CD14-positive monocyte (primary cell): ENCODE results near the gene BCAS1. TPM values are rescaled to one million over a fixed set of nuclear protein-coding genes. Genes with fewer than 3 reads are reported as not detected.

Experiments used
- DNase-seq, 3 donors: peaks; one replicate each; pipeline ENCODE4 v3.0.0-alpha.2; 2011 to 2022
- H2AFZ ChIP-seq: 2 replicates; pipeline ENCODE4 v1.6.0; 2012; ENCODE audit warnings: mild to moderate bottlenecking, low read depth, low read length, inconsistent platforms; ENCODE audit not compliant: insufficient read depth, poor library complexity, severe bottlenecking
- H3K27ac ChIP-seq, 2 donors: 1 replicate in 1 of 2; 2 replicates in 1 of 2; pipeline ENCODE4 v1.5.1; 2012 to 2013; ENCODE audit warnings: low read length in 2 of 2, control low read depth in 1 of 2, inconsistent platforms in 1 of 2, low read depth in 1 of 2, mild to moderate bottlenecking in 1 of 2
- H3K27me3 ChIP-seq, 2 donors: one replicate each; pipeline versions ENCODE4 v1.6.0 to v1.6.1; 2011 to 2013; ENCODE audit warnings: low read length in 2 of 2; ENCODE audit not compliant: control insufficient read depth in 2 of 2, insufficient read depth in 2 of 2
- H3K36me3 ChIP-seq, 2 donors: replicated peaks in 1 of 2; 1 replicate in 1 of 2; 2 replicates in 1 of 2; pipeline versions ENCODE4 v1.5.1 to v1.6.1; 2012 to 2013; ENCODE audit warnings: low read length in 2 of 2, control low read depth in 1 of 2, inconsistent platforms in 1 of 2, mild to moderate bottlenecking in 1 of 2; ENCODE audit not compliant: insufficient read depth in 2 of 2, control insufficient read depth in 1 of 2
- H3K4me1 ChIP-seq, 2 donors: 1 replicate in 1 of 2; 2 replicates in 1 of 2; pipeline versions ENCODE4 v1.5.1 to v1.6.1; 2012 to 2013; ENCODE audit warnings: low read length in 2 of 2, control low read depth in 1 of 2, inconsistent platforms in 1 of 2, mild to moderate bottlenecking in 1 of 2, moderate library complexity in 1 of 2; ENCODE audit not compliant: insufficient read depth in 2 of 2, control insufficient read depth in 1 of 2
- H3K4me2 ChIP-seq: replicated peaks from 2 replicates; pipeline ENCODE3; 2012; ENCODE audit warnings: low read length, moderate library complexity, mild to moderate bottlenecking; ENCODE audit not compliant: poor library complexity, severe bottlenecking; ENCODE audit errors: extremely low read depth
- H3K4me3 ChIP-seq, 3 experiments: fragments of 200-600 bp in 1 of 3; sonication (generic) in 1 of 3; replicated peaks in 1 of 3; 1 replicate in 2 of 3; 2 replicates in 1 of 3; pipeline ENCODE4 v1.5.1; 2011 to 2013; ENCODE audit warnings: low read length in 3 of 3, mild to moderate bottlenecking in 3 of 3, control low read depth in 2 of 3, low read depth in 2 of 3, inconsistent platforms in 1 of 3, moderate library complexity in 1 of 3
- H3K79me2 ChIP-seq: 2 replicates; pipeline ENCODE4 v1.6.0; 2012; ENCODE audit warnings: mild to moderate bottlenecking, control low read depth, inconsistent platforms, low read length, moderate library complexity; ENCODE audit not compliant: insufficient read depth
- H3K9ac ChIP-seq: 2 replicates; pipeline ENCODE4 v1.6.0; 2017; ENCODE audit warnings: low read length, mild to moderate bottlenecking; ENCODE audit not compliant: insufficient read depth, poor library complexity, severe bottlenecking
- H3K9me3 ChIP-seq, 2 donors: replicated peaks in 1 of 2; 1 replicate in 1 of 2; 2 replicates in 1 of 2; pipeline versions ENCODE4 v1.5.1 to v1.6.1; 2012 to 2013; ENCODE audit warnings: low read length in 2 of 2, control low read depth in 1 of 2; ENCODE audit not compliant: control insufficient read depth in 1 of 2, insufficient read depth in 1 of 2
- H4K20me1 ChIP-seq: 2 replicates; pipeline ENCODE4 v1.6.0; 2012; ENCODE audit warnings: mild to moderate bottlenecking, low read length, control low read depth, moderate library complexity; ENCODE audit not compliant: insufficient read depth
- H3K27ac Mint-ChIP-seq, 7 donors: one replicate each; pipeline ENCODE4 v1.8.0; 2020; ENCODE audit warnings: mild to moderate bottlenecking in 7 of 7, mixed read lengths in 7 of 7, moderate library complexity in 6 of 7, inconsistent platforms in 2 of 7
- H3K27me3 Mint-ChIP-seq, 3 donors: one replicate each; pipeline ENCODE4 v1.8.0; 2021 to 2022; ENCODE audit warnings: low read depth in 3 of 3, mild to moderate bottlenecking in 3 of 3, mixed read lengths in 3 of 3, moderate library complexity in 3 of 3, inconsistent platforms in 1 of 3
- H3K36me3 Mint-ChIP-seq, 2 donors: one replicate each; pipeline ENCODE4 v1.8.0; 2020; ENCODE audit warnings: mixed read lengths in 2 of 2, inconsistent platforms in 1 of 2, mild to moderate bottlenecking in 1 of 2
- H3K4me1 Mint-ChIP-seq: one replicate; pipeline ENCODE4 v1.8.0; 2020; ENCODE audit warnings: mild to moderate bottlenecking, mixed read lengths
- H3K4me3 Mint-ChIP-seq, 2 donors: one replicate each; pipeline ENCODE4 v1.8.0; 2020; ENCODE audit warnings: mild to moderate bottlenecking in 2 of 2, mixed read lengths in 2 of 2, moderate library complexity in 1 of 2
- H3K9me3 Mint-ChIP-seq, 7 donors: one replicate each; pipeline ENCODE4 v1.8.0; 2020 to 2022; ENCODE audit warnings: mixed read lengths in 7 of 7, mild to moderate bottlenecking in 6 of 7, moderate library complexity in 6 of 7, inconsistent platforms in 2 of 7
- CTCF ChIP-seq: fragments of 200-600 bp; IDR thresholded peaks from one replicate; pipeline ENCODE4 v1.8.0; 2022; ENCODE audit warnings: antibody characterized with exemption, mild to moderate bottlenecking
- whole genome bisulfite sequencing: methylation state at CpG from one replicate; pipeline ENCODE4 v1.1.5; 2013; ENCODE audit warnings: missing lambda C conversion rate; ENCODE audit not compliant: insufficient coverage; 5-methylcytosine and 5-hydroxymethylcytosine counted together
- intact Hi-C, 2 donors: fragments of 100-400 bp; cut with micrococcal nuclease; formaldehyde crosslinking; loops; one replicate each; pipeline versions ENCODE4 v1.15.0 to v1.15.1; 2023
- polyA plus RNA-seq, 3 donors: library from polyadenylated mRNA; depleted of rRNA in 1 of 3; unstranded in 2 of 3; stranded (reverse) in 1 of 3; fragments of 300-500 nt in 2 of 3; fragments of >200 nt in 1 of 3; fragmentation: Illumina TruSeq in 2 of 3; gene quantifications; 1 replicate in 2 of 3; 2 replicates in 1 of 3; pipeline ENCODE4 v1.2.3, GENCODE V29; 2012 to 2021

The BCAS1 gene
- polyA plus RNA-seq, 3 donors: 0.01 to 0.02 TPM; not detected in 1

GRCh38 chr20:53978497-53978896 is 91.9 kb downstream of the BCAS1 start:
- peaks cover 7 to 18% (median 15%) of the 10 kb centered on the region in 7 donors for H3K9me3 Mint-ChIP-seq
- H2AFZ ChIP-seq: no peak overlapping the region
- no peaks in the 10 kb centered on the region for H3K4me1 Mint-ChIP-seq
- no peaks in the 10 kb centered on the region for H3K27me3 ChIP-seq
- TF ChIP-seq CTCF: no peak
- H3K9me3 ChIP-seq: peaks cover 0 to 5% of the 10 kb centered on the region in 2 donors
- no peaks in the 10 kb centered on the region for H3K36me3 Mint-ChIP-seq
- H3K9ac ChIP-seq: no peak overlapping the region
- H3K27ac ChIP-seq: no peak overlapping the region
- no peaks in the 10 kb centered on the region for H3K27me3 Mint-ChIP-seq
- no peak overlapping the region for H3K4me3 ChIP-seq
- no peaks in the 10 kb centered on the region for H3K79me2 ChIP-seq
- H3K4me1 ChIP-seq: no peaks in the 10 kb centered on the region
- no peak for DNase-seq
- H4K20me1 ChIP-seq: no peaks in the 10 kb centered on the region
- H3K36me3 ChIP-seq: no peaks in the 10 kb centered on the region
- H3K4me2 ChIP-seq: no peak overlapping the region
- intact Hi-C loops: no loop called here
- no peak overlapping the region for H3K4me3 Mint-ChIP-seq
- no peak overlapping the region for H3K27ac Mint-ChIP-seq

GRCh38 chr20:53977391-53977790 is 93.0 kb downstream of the BCAS1 start:
- no peak overlapping the region for H3K9ac ChIP-seq
- no peaks in the 10 kb centered on the region for H3K36me3 ChIP-seq
- H3K27me3 Mint-ChIP-seq: peaks cover 0 to 2% (median 0%) of the 10 kb centered on the region in 3 donors
- H3K9me3 Mint-ChIP-seq: peaks cover 11 to 18% (median 17%) of the 10 kb centered on the region in 7 donors
- TF ChIP-seq CTCF: no peak
- no peak overlapping the region for H3K4me2 ChIP-seq
- no peak overlapping the region for H2AFZ ChIP-seq
- no peaks in the 10 kb centered on the region for H3K4me1 Mint-ChIP-seq
- H3K79me2 ChIP-seq: no peaks in the 10 kb centered on the region
- H3K27ac ChIP-seq: no peak overlapping the region
- no CpG with 5 or more reads among the region's 1 CpG for WGBS
- H3K4me3 Mint-ChIP-seq: no peak overlapping the region
- intact Hi-C loops: no loop called here
- H3K36me3 Mint-ChIP-seq: no peaks in the 10 kb centered on the region
- DNase-seq: no peak
- no peak overlapping the region for H3K27ac Mint-ChIP-seq
- H4K20me1 ChIP-seq: no peaks in the 10 kb centered on the region
- no peak overlapping the region for H3K4me3 ChIP-seq
- H3K9me3 ChIP-seq: peaks cover 0 to 5% of the 10 kb centered on the region in 2 donors
- H3K4me1 ChIP-seq: no peaks in the 10 kb centered on the region
- no peaks in the 10 kb centered on the region for H3K27me3 ChIP-seq
